ENCODE measurements around the gene MFSD11.
A peak's percentile ranks its signal among the peaks of the same experiment; 100 is the strongest.

MFSD11 gene
- long read RNA-seq, transcript MFSD11-211 (13 exons, 3,612 nt) = minor isoform, 11 of 111 reads
- long read RNA-seq, transcript MFSD11-217 (14 exons, 1,891 nt) = minor isoform, 22 of 111 reads
- long read RNA-seq, transcript MFSD11-201 (14 exons, 2,538 nt) = major isoform, 23 of 111 reads
- long read RNA-seq, partial matches to known transcripts = 4 of 111 reads
- long read RNA-seq, other reads (novel, unspliced or antisense) = 44 of 111 reads

DNA sequence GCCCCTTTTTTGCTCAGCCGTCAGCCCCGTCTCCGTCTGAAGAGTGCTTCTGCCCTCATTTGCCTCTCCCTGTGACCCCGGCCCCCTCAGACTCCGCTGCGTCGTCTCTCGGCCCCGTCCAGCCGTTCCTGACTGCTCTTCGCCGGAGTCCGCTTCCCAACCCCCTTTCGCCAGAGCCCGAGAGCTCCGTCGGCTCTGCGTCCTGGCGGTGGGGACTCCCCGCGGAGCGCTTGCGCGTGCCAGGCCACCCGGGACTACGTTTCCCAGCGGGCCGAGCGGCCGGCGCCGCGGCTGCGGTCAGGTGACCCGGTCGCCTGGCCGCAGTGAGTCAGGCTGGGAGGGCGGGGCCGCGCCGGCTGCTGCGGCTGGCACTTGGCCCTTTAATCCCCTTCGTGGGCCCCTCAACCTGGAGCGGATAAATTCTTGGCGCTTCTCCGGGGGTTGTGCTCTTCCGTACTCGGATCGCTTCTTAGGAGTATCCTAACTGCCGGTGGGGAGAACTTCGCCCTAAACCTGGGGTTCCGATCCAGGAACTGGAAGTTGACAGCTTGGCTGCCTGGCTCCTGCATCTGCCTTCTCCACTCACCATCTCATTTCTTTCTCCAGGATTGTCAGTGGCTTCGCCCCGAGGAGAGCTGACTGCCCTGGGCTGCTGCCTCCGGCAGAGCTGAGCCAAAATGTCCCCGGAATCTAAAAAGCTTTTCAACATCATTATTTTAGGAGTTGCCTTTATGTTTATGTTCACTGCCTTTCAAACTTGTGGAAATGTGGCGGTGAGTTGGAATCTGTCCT is at the start of gene MFSD11:
TSS of gene MFSD11 (plus strand) at position 444 of the 792 bp plus-strand sequence. CDS start at position 678, 234 bp downstream.
- H3K4me3 ChIP-seq (replicated peaks; ENCODE audit: insufficient read depth, low read length) = peak within 1 kb of the TSS; percentile 92
- peak; percentile 91 to 94 for DNase-seq (ENCODE audit: low read depth in 1 of 2, low spot score in 1 of 2)
- TF ChIP-seq GABPA (IDR thresholded peaks at IDR 0.05; ENCODE audit: low read depth) (no peak), SPI1 (IDR thresholded peaks at IDR 0.05; ENCODE audit: borderline replicate concordance, low read depth) (no peak), POLR2AphosphoS5 (IDR thresholded peaks at IDR 0.05; ENCODE audit: low read depth) (peak; percentile 26; the same call in 1 of the 2 replicates)
- TF ChIP-seq, protein P1, sequence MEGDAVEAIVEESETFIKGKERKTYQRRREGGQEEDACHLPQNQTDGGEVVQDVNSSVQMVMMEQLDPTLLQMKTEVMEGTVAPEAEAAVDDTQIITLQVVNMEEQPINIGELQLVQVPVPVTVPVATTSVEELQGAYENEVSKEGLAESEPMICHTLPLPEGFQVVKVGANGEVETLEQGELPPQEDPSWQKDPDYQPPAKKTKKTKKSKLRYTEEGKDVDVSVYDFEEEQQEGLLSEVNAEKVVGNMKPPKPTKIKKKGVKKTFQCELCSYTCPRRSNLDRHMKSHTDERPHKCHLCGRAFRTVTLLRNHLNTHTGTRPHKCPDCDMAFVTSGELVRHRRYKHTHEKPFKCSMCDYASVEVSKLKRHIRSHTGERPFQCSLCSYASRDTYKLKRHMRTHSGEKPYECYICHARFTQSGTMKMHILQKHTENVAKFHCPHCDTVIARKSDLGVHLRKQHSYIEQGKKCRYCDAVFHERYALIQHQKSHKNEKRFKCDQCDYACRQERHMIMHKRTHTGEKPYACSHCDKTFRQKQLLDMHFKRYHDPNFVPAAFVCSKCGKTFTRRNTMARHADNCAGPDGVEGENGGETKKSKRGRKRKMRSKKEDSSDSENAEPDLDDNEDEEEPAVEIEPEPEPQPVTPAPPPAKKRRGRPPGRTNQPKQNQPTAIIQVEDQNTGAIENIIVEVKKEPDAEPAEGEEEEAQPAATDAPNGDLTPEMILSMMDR (IDR thresholded peaks at IDR 0.05; ENCODE audit: insufficient read depth, low read length) = no peak
- TF ChIP-seq, protein P2, sequence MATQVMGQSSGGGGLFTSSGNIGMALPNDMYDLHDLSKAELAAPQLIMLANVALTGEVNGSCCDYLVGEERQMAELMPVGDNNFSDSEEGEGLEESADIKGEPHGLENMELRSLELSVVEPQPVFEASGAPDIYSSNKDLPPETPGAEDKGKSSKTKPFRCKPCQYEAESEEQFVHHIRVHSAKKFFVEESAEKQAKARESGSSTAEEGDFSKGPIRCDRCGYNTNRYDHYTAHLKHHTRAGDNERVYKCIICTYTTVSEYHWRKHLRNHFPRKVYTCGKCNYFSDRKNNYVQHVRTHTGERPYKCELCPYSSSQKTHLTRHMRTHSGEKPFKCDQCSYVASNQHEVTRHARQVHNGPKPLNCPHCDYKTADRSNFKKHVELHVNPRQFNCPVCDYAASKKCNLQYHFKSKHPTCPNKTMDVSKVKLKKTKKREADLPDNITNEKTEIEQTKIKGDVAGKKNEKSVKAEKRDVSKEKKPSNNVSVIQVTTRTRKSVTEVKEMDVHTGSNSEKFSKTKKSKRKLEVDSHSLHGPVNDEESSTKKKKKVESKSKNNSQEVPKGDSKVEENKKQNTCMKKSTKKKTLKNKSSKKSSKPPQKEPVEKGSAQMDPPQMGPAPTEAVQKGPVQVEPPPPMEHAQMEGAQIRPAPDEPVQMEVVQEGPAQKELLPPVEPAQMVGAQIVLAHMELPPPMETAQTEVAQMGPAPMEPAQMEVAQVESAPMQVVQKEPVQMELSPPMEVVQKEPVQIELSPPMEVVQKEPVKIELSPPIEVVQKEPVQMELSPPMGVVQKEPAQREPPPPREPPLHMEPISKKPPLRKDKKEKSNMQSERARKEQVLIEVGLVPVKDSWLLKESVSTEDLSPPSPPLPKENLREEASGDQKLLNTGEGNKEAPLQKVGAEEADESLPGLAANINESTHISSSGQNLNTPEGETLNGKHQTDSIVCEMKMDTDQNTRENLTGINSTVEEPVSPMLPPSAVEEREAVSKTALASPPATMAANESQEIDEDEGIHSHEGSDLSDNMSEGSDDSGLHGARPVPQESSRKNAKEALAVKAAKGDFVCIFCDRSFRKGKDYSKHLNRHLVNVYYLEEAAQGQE (IDR thresholded peaks at IDR 0.05; ENCODE audit: insufficient replicate concordance, low read depth) = peak; percentile 37
- H3K27me3 ChIP-seq (ENCODE audit: insufficient read depth, poor library complexity, severe bottlenecking) = no peaks in the 10 kb centered on the region
- peak within 1 kb of the TSS; percentile 98 for H3K27ac ChIP-seq (replicated peaks)

DNA sequence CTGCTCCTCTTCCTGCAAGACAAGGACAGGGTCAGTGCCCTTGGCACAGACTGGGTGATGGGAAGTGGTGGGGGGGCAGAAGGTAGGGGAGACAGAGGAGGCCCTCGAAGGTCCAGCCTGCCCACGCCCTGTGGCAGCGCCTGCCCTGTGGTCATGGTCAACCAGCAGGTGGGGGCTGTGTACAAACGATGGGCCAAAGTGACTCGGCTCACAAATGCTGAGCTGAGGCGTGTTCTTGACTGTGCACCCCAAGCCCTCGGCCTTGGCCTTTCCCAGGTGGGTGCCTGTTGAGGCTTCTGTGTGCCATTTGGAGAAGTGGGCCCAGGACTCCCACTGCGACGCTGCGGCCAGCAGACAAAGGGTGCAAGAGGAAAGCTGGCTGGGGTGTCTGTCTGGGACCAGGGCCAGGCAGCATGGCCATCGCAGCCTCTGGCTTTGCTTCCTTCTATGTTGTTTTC is 49.7 kb upstream of the MFSD11 start:
- no peak for DNase-seq (ENCODE audit: low read depth in 1 of 2, low spot score in 1 of 2)
- Histone ChIP-seq H3K27ac (replicated peaks) (no peak overlapping the region), H3K4me3 (replicated peaks; ENCODE audit: insufficient read depth, low read length) (no peak overlapping the region), H3K27me3 (ENCODE audit: insufficient read depth, poor library complexity, severe bottlenecking) (no peaks in the 10 kb centered on the region)
- TF ChIP-seq GABPA (IDR thresholded peaks at IDR 0.05; ENCODE audit: low read depth) (no peak), POLR2AphosphoS5 (IDR thresholded peaks at IDR 0.05; ENCODE audit: low read depth) (no peak), SPI1 (IDR thresholded peaks at IDR 0.05; ENCODE audit: borderline replicate concordance, low read depth) (no peak)
- TF ChIP-seq, protein P1 (IDR thresholded peaks at IDR 0.05; ENCODE audit: insufficient read depth, low read length) = no peak
- TF ChIP-seq, protein P2 (IDR thresholded peaks at IDR 0.05; ENCODE audit: insufficient replicate concordance, low read depth) = no peak

DNA sequence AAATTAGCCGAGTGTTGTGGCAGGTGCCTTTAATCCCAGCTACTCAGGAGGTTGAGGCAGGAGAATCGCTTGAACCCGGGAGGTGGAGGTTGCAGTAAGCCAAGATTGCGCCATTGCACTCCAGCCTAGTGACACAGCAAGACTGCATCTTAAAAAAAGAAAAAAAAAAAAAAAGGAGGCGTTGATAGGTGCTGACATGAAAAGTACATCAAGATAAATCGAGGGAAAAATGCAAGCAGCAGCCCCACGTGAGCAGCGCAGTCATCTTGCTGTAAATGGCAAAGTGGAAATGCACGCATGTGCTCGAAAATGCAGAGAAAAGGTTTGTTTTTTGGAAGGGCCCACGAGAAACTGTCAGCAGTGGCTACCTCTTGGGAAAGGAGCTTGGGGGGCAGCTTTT is 48.1 kb upstream of the MFSD11 start:
- TF ChIP-seq, protein P2 (IDR thresholded peaks at IDR 0.05; ENCODE audit: insufficient replicate concordance, low read depth) = no peak
- TF ChIP-seq GABPA (IDR thresholded peaks at IDR 0.05; ENCODE audit: low read depth) = no peak
- TF ChIP-seq, protein P1 (IDR thresholded peaks at IDR 0.05; ENCODE audit: insufficient read depth, low read length) = no peak
- no peak for TF ChIP-seq POLR2AphosphoS5 (IDR thresholded peaks at IDR 0.05; ENCODE audit: low read depth)
- TF ChIP-seq SPI1 (IDR thresholded peaks at IDR 0.05; ENCODE audit: borderline replicate concordance, low read depth) = no peak
- no peak for DNase-seq (ENCODE audit: low read depth in 1 of 2, low spot score in 1 of 2)
- Histone ChIP-seq H3K27me3 (ENCODE audit: insufficient read depth, poor library complexity, severe bottlenecking) (no peaks in the 10 kb centered on the region), H3K27ac (replicated peaks) (no peak overlapping the region), H3K4me3 (replicated peaks; ENCODE audit: insufficient read depth, low read length) (no peak overlapping the region)

All from HL-60 (cell line).